CD4-positive, alpha-beta T cell treated with Interleukin-6 for 4 hours (primary cell): ENCODE measurements around the gene CHST14.
A peak's percentile ranks its signal among the peaks of the same experiment; 100 is the strongest.

Source experiments
- DNase-seq: peaks from one replicate; pipeline ENCODE4 v3.0.0-alpha.2; 2020; ENCODE audit warnings: mixed read lengths

CHST14 gene

GRCh38 chr15:40441565-40442531, 28.9 kb upstream of the CHST14 start:
- peak; percentile 41 for DNase-seq

DNA sequence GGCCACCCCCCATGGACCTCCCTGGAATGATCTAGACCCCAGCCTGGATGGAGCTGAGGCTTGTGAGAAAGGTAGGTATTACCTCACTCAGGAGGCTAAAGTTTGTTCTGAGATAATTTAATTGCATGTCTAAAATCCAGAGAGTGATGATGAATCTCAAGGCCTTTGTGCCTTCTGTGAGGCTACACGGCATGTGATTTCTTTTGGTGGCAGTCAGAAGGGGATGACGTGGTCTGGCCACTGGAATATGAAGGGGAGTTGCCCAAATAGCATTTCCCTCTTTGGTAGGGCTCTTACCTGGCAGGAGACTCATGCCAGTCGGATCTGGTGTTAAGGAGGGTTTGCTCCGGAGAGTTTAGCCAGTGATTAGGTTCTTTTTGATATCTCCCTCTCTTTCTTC, 27.5 kb upstream of the CHST14 start:
- no peak for DNase-seq

DNA sequence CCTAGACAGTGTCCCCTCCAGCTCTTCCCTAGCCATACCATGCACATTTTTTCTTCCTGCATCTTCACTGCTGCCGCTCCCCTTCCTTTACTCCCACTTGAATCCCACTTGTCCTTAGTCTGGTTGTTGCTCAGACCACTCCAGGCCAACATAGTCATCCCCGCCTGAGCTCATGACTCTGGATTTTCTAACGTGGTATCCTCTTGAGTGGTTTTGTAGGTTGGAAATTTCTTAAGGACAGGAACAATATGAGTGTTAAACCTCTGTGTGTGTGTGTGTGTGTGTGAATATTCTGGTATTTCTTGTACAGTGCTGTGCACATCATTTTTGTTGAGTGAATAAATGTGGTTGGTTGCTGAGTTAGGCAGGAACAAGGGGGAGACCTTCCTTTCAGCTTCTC, 26.9 kb upstream of the CHST14 start:
- DNase-seq, result no peak

- DNase-seq, result no peak
Observed at GRCh38 chr15:40444736-40445135, 26.0 kb upstream of the CHST14 start.

GRCh38 chr15:40445421-40445922, 25.3 kb upstream of the CHST14 start:
- DNase-seq, result no peak

- DNase-seq, result no peak
Observed at GRCh38 chr15:40446144-40446543, 24.6 kb upstream of the CHST14 start.

DNA sequence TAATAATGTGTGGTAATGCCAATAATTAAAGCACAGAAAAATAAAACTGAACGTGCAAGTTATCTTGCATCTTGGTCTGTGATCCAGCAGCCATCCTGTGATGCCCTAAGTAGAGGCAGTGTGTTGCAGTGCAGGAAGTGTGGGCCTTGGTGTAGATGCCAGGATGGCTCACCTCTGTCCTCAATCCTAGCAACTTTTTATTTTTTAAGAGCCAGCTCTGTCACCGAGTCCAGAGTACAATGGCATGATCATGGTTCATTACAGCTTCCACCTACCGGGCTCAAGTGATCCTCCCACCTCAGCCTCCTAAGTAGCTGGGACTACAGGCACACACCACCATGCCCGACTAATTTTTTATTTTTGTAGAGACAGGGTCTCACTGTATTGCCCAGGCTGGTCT, 22.4 kb upstream of the CHST14 start:
- no peak for DNase-seq

DNA sequence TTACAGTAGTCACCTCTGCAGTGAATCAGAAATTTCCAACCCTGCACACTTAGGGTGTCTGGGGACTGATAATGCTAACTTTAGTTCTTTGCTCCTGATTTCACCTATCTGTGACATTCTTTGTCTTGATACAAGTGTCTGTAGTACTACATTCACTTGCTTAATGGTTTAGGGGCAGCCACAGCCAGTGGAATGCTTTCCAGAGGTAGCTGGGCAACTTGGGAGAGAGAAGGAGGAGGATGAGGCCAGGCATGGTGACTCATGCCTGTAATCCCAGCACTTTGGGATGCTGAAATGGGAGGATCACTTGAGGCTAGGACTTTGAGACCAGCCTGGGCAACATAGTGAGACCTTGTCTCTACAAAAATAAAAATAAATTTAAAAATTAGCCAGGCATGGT, 21.5 kb upstream of the CHST14 start:
- no peak for DNase-seq

DNA sequence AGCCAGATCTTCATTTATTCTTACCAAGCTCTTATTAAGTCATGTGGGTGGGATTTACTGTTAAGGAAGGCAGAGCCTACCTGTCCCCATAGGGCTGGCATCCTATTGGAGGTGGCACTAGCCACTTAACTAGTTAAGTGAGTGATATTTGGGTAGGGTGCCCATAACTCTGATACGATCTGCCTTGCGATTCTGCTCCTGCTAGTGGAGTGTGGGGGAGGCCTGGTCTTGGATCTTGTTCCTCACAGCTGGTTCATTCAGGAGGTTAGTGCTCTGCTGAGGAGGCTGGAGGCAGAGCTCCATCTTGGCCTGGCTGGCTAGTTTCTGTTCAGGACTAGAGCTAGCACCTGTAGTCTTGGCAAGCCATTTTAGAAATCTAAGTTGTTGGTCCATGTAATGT, 20.7 kb upstream of the CHST14 start:
- DNase-seq, result no peak

- no peak for DNase-seq
Observed at GRCh38 chr15:40451527-40452158, 19.1 kb upstream of the CHST14 start.

GRCh38 chr15:40452296-40453090, 18.3 kb upstream of the CHST14 start:
- DNase-seq, result peak; percentile 25

DNA sequence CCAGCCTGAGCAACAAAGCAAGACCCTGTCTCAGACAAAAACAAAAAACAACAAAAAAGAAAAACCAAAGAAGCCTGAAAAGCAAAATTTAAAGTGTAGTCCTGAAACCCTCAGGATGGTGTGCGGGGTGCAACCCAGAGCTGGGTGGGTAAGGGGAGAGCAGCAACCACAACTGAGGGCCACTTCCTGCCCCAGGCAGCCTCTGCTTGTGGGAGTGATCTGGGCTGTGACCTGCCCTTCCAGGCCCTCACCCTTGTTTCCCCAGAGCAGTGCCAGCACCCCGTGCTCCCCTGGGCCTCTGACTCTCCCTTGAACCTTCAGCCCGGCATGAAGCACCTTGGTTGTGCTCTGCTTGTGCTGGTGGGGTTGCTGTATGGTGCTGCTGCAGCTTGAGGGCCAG, 16.8 kb upstream of the CHST14 start:
- peak; percentile 64 for DNase-seq

- peak; percentile 55 for DNase-seq
Observed at GRCh38 chr15:40454904-40455391, 15.8 kb upstream of the CHST14 start.

DNA sequence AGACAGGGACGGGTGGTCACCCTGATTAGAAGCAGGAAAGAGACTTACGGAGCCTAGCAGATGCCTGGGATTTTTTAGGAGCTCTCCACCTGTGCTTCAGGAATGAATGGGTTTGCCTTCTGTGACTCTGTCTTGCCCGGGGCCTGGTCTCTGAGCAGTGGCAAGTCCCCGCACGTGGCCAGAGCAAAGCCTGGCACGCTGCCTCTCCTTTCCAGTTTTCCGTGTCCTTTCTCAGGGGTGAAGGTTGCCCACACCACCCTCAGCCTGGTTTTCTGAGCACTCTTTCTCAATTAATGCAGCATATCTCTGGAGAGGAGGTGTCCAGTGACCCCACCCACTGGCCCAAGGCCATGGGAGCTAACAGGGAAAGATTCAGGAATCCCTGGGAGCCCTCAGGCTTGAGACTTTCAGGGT, 14.5 kb upstream of the CHST14 start:
- no peak for DNase-seq

GRCh38 chr15:40456738-40457137, 14.0 kb upstream of the CHST14 start:
- no peak for DNase-seq

DNA sequence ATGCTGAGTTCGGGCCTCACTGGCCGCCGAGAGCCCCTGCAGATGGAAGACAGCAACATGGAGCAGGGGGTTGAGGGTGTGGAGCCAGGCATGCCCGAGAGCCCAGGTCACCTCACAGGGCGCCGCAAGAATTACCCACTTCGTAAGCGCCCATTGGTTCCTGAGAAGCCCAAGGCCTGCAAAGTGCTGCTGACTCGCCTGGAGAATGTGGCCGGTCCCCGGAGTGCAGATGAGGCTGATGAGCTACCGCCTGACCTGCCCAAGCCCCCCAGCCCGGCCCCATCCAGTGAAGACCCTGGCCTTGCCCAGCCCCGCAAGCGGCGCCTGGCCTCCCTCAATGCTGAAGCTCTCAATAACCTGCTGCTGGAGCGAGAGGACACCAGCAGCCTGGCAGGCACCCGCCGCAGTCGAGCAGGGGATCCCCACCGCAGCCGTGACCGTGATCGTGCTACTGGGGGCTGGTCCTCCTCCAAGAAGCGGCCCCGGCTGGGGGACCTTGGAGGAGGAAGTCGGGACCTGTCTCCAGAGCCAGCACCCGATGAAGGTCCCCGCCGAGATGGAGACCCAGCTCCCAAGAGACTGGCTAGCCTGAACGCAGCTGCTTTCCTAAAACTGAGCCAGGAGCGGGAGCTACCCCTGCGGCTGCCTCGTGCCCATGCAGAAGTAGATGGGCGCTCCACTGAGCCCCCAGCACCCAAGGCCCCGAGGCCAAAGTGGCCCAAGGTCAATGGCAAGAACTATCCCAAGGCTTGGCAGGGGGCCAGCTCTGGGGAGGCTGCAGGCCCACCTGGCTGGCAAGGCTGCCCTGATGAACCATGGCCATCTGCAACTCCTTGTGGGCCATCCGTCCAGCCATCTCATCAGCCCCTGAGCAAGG, 12.1 kb upstream of the CHST14 start:
- no peak for DNase-seq

- DNase-seq, result no peak
Observed at GRCh38 chr15:40459391-40460015, 11.3 kb upstream of the CHST14 start.

- DNase-seq, result no peak
Observed at GRCh38 chr15:40460404-40460803, 10.4 kb upstream of the CHST14 start.

GRCh38 chr15:40461958-40462357, 8.8 kb upstream of the CHST14 start:
- no peak for DNase-seq

- DNase-seq, result no peak
Observed at GRCh38 chr15:40463279-40463678, 7.5 kb upstream of the CHST14 start.

GRCh38 chr15:40463886-40464545, 6.8 kb upstream of the CHST14 start:
- no peak for DNase-seq
